Hepatocyte (in vitro differentiated cells): ENCODE data around the gene SIK2. TPM values are rescaled to one million over a fixed set of nuclear protein-coding genes. Genes with fewer than 3 reads are reported as not detected.

ENCODE experiments used
- DNase-seq: peaks from one replicate; pipeline ENCODE4 v3.0.0-alpha.2; 2016; ENCODE audit warnings: low spot score
- H2AFZ ChIP-seq: fragments of 200-600 bp; sonication (generic); 2 replicates; pipeline ENCODE4 v1.6.0; 2016; ENCODE audit warnings: antibody characterized with exemption, mild to moderate bottlenecking
- H3K27ac ChIP-seq: fragments of 200-600 bp; sonication (generic); 2 replicates; pipeline ENCODE4 v1.5.1; 2016; ENCODE audit warnings: mild to moderate bottlenecking
- H3K27me3 ChIP-seq: fragments of 200-600 bp; sonication (generic); 2 replicates; pipeline ENCODE4 v1.6.1; 2016
- H3K36me3 ChIP-seq: fragments of 200-600 bp; sonication (generic); replicated peaks from 2 replicates; pipeline ENCODE4 v1.5.1; 2016; ENCODE audit warnings: low read depth; ENCODE audit not compliant: insufficient read depth
- H3K4me1 ChIP-seq: fragments of 200-600 bp; sonication (generic); 2 replicates; pipeline ENCODE4 v1.5.1; 2016; ENCODE audit warnings: mild to moderate bottlenecking, moderate library complexity; ENCODE audit not compliant: insufficient read depth
- H3K4me2 ChIP-seq: fragments of 200-600 bp; sonication (generic); 2 replicates; pipeline ENCODE4 v1.6.0; 2016
- H3K4me3 ChIP-seq: fragments of 200-600 bp; sonication (generic); 2 replicates; pipeline ENCODE4 v1.5.1; 2016; ENCODE audit warnings: mild to moderate bottlenecking
- H3K79me2 ChIP-seq: fragments of 200-600 bp; sonication (generic); 2 replicates; pipeline ENCODE4 v1.6.0; 2017; ENCODE audit warnings: mild to moderate bottlenecking
- H3K9me2 ChIP-seq: fragments of 200-600 bp; sonication (generic); replicated peaks from 2 replicates; pipeline ENCODE4 v1.6.0; 2017; ENCODE audit warnings: mild to moderate bottlenecking; ENCODE audit not compliant: insufficient read depth
- H3K9me3 ChIP-seq: fragments of 200-600 bp; sonication (generic); 2 replicates; pipeline ENCODE4 v1.5.1; 2016; ENCODE audit warnings: low read depth, mild to moderate bottlenecking
- H4K20me1 ChIP-seq: fragments of 200-600 bp; sonication (generic); 2 replicates; pipeline ENCODE4 v1.6.0; 2016; ENCODE audit warnings: mild to moderate bottlenecking; ENCODE audit not compliant: insufficient read depth, poor library complexity, severe bottlenecking
- EZH2 ChIP-seq: fragments of 200-600 bp; sonication (generic); IDR thresholded peaks from 2 replicates; pipeline ENCODE4 v1.6.1; 2016; ENCODE audit warnings: antibody characterized with exemption, mild to moderate bottlenecking, borderline replicate concordance
- EZH2phosphoT487 ChIP-seq: fragments of 200-600 bp; sonication (generic); IDR thresholded peaks from one replicate; pipeline ENCODE4 v1.6.1; 2018; ENCODE audit warnings: antibody characterized with exemption, mild to moderate bottlenecking, low read depth, moderate library complexity; ENCODE audit not compliant: unreplicated experiment, severe bottlenecking
- WGBS: methylation state at CpG from one replicate; pipeline ENCODE4 v1.1.6; 2016; ENCODE audit warnings: low lambda C conversion rate; ENCODE audit errors: missing lambda C conversion rate; 5-methylcytosine and 5-hydroxymethylcytosine counted together
- polyA plus RNA-seq: library from polyadenylated mRNA; unstranded; fragments of >200 nt; fragmentation: Nextera tagmentation; extraction: Ambion mirVana; gene quantifications from 2 replicates; pipeline ENCODE4 v1.2.1, GENCODE V29; 2016
- total RNA-seq: library from RNA; depleted of rRNA; stranded (reverse); fragments of >200 nt; gene quantifications from 2 replicates; pipeline ENCODE4 v1.2.3, GENCODE V29; 2014
- TF ChIP-seq, protein P1 (sequence below): fragments of 200-600 bp; sonication (generic); IDR thresholded peaks from 2 replicates; pipeline ENCODE4 v1.5.1; 2016; ENCODE audit warnings: antibody characterized with exemption, mild to moderate bottlenecking; ENCODE audit not compliant: poor library complexity

Gene SIK2
- total and polyA plus RNA-seq, 2 experiments from 2014 or later: 3.1 to 22.2 TPM

DNA sequence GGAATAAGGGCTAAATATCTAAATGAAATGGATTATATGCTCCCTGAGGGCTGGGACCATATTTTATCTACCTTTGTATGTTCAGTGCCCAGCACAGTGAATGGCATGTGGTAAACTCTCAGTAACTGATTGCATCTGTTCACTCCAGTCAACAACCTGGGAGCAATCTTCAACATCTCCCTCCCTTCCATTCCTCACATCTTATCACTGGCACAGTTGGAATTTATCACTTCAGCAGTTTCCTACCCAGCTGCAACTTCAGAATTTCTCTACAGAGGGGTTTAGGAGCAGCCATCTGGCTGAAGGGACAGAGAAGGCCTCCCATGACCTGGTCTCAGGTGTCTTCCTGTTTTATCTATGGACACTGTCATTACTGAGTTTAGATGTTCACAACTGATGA, 9.8 kb upstream of the SIK2 start:
- Histone ChIP-seq H3K27ac (no peak overlapping the region), H4K20me1 (no peaks in the 10 kb centered on the region), H3K9me2 (no peaks in the 10 kb centered on the region), H3K4me2 (no peak overlapping the region), H3K4me1 (no peaks in the 10 kb centered on the region), H3K9me3 (no peaks in the 10 kb centered on the region), H3K27me3 (no peaks in the 10 kb centered on the region), H2AFZ (no peak overlapping the region), H3K4me3 (no peak overlapping the region), H3K79me2 (no peaks in the 10 kb centered on the region), H3K36me3 (no peaks in the 10 kb centered on the region)
- DNase-seq: no peak
- TF ChIP-seq EZH2phosphoT487: no peak
- TF ChIP-seq EZH2: no peak
- TF ChIP-seq, protein P1, sequence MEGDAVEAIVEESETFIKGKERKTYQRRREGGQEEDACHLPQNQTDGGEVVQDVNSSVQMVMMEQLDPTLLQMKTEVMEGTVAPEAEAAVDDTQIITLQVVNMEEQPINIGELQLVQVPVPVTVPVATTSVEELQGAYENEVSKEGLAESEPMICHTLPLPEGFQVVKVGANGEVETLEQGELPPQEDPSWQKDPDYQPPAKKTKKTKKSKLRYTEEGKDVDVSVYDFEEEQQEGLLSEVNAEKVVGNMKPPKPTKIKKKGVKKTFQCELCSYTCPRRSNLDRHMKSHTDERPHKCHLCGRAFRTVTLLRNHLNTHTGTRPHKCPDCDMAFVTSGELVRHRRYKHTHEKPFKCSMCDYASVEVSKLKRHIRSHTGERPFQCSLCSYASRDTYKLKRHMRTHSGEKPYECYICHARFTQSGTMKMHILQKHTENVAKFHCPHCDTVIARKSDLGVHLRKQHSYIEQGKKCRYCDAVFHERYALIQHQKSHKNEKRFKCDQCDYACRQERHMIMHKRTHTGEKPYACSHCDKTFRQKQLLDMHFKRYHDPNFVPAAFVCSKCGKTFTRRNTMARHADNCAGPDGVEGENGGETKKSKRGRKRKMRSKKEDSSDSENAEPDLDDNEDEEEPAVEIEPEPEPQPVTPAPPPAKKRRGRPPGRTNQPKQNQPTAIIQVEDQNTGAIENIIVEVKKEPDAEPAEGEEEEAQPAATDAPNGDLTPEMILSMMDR: no peak

DNA sequence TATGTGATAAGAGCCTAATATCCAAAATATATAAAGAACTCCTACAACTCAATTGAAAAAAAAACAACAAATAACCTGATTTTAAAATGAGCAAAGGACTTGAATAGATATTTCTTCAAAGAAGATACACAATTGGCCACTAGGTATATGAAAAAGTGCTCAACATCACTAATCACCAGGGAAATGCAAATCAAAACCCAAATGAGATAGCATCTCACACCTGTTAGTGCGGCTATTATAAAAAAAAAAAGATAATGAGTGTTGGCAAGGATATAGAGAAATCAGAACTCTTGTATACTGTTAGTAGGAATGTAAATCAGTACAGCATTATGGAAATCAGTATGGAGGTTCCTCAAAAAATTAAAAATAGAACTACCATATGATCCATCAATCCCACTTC, 5.9 kb upstream of the SIK2 start:
- Histone ChIP-seq H3K4me2 (no peak overlapping the region), H3K36me3 (no peaks in the 10 kb centered on the region), H4K20me1 (no peaks in the 10 kb centered on the region), H3K9me2 (no peaks in the 10 kb centered on the region), H3K4me3 (no peak overlapping the region), H3K79me2 (no peaks in the 10 kb centered on the region), H3K27ac (no peak overlapping the region), H3K27me3 (no peaks in the 10 kb centered on the region), H2AFZ (no peak overlapping the region), H3K4me1 (no peaks in the 10 kb centered on the region), H3K9me3 (no peaks in the 10 kb centered on the region)
- TF ChIP-seq EZH2 (no peak), EZH2phosphoT487 (no peak)
- TF ChIP-seq, protein P1: no peak
- no peak for DNase-seq
- WGBS: 100% methylated on average over 1 of the region's 1 CpG

DNA sequence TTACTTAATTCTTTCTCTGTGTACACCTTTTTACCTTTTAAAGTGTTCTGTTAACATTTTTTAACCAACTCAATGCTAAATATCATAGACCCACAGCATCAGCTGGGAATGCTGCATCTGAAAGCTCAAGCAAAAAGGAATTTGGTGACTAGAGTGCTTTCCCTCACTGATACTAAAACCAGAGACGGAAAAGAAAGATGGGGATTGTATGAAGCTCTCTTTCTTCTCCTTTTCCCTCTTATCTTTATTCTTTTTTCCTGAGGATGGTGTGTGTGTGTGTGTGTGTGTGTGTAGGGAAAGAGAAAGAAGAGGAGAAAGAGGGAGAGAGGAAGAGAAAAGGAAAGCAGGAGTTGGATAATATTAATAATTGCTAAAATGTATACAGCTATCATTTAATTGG, 4.1 kb upstream of the SIK2 start:
- no peak for DNase-seq
- H3K4me3 ChIP-seq: no peak overlapping the region
- no peaks in the 10 kb centered on the region for H3K36me3 ChIP-seq
- no peaks in the 10 kb centered on the region for H3K27me3 ChIP-seq
- TF ChIP-seq EZH2phosphoT487 (no peak), EZH2 (no peak)
- TF ChIP-seq, protein P1: no peak
- no peaks in the 10 kb centered on the region for H3K4me1 ChIP-seq
- H3K4me2 ChIP-seq: no peak overlapping the region
- H3K9me3 ChIP-seq: no peaks in the 10 kb centered on the region
- H3K27ac ChIP-seq: no peak overlapping the region
- no peaks in the 10 kb centered on the region for H3K9me2 ChIP-seq
- H3K79me2 ChIP-seq: peaks cover 8% of the 10 kb centered on the region
- WGBS: 63% methylated on average over 1 of the region's 1 CpG
- no peaks in the 10 kb centered on the region for H4K20me1 ChIP-seq
- peak overlapping the region; percentile 58 for H2AFZ ChIP-seq

DNA sequence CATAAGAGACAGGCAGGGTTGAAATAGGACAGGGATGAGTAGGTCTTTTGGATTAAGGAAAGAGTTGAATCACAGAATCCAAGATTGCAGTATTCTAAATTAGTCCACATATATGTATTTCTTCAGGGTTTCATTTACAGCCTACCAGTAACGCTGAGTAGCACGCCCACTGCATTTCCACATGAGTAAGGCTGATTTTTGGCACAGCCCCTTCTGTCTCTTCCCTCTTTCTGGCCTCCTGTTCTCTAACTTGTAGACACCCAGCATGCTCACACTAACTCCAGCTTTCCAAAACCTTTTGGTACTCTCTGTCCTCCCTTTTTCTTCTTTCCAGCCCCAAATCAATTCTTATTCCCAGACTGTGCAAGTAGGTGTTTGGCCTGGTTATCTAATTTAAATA, 3.7 kb upstream of the SIK2 start:
- no peak overlapping the region for H3K4me2 ChIP-seq
- peaks cover 12% of the 10 kb centered on the region for H3K79me2 ChIP-seq
- peak; percentile 40 for DNase-seq
- H3K36me3 ChIP-seq: no peaks in the 10 kb centered on the region
- H3K27ac ChIP-seq: no peak overlapping the region
- no peak overlapping the region for H3K4me3 ChIP-seq
- H3K9me2 ChIP-seq: no peaks in the 10 kb centered on the region
- H3K9me3 ChIP-seq: no peaks in the 10 kb centered on the region
- H3K27me3 ChIP-seq: no peaks in the 10 kb centered on the region
- 79% methylated on average over 2 of the region's 2 CpGs for WGBS
- no peak for TF ChIP-seq EZH2
- TF ChIP-seq EZH2phosphoT487: no peak
- TF ChIP-seq, protein P1: no peak
- no peak overlapping the region for H2AFZ ChIP-seq
- H3K4me1 ChIP-seq: no peaks in the 10 kb centered on the region
- H4K20me1 ChIP-seq: peaks cover 2% of the 10 kb centered on the region
